GM19035 (cell line): ENCODE measurements around the gene SLC39A3.

Experiments
- ATAC-seq: cut with Tn5 transposase; IDR thresholded peaks from one replicate; pipeline ENCODE4 v1.9.1; 2021; ENCODE audit not compliant: unreplicated experiment

The SLC39A3 gene

DNA sequence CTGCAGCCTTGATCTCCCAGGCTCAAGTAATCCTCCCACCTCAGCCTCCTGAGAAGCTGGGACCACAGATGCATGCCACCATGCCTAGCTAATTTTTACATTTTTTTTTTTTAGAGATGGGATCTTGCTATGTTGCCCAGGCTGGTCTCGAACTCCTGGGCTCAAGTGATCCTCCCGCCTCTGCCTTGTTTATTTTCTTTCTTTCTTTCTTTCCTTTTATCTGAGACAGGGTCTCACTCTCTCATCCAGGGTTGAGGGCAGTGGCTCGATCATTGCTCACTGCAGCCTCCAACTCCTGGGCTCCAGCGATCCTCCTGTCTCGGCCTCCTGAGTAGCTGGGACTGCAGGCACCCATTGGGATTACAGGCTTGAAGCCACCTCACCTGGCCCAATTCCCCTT, 33.6 kb downstream of the SLC39A3 start:
- ATAC-seq, result no peak

DNA sequence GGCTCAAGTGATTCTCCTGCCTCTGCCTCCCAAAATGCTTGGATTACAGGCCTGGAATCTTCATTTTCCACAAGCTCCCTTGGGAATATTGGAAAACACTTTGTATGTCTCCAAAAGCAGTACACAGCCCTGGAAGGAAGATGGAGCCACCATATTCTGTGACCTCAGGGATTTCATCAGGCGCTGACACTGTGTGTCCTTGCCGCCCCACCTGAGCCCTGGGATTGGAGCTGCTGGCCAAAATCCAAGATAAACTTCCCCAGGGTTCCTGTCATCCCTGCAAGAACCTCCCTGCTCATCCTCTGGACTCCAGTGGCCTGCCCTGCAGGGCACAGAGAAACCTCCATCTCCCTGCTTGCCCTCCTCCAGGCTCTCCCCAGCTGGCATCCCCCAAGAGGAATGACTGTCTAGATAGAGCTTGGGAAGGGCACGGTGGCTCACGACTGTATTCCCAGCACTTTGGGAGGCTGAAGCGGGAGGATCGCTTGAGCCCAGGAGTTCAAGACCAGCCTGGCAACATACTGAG, 36.1 kb downstream of the SLC39A3 start:
- no peak for ATAC-seq

DNA sequence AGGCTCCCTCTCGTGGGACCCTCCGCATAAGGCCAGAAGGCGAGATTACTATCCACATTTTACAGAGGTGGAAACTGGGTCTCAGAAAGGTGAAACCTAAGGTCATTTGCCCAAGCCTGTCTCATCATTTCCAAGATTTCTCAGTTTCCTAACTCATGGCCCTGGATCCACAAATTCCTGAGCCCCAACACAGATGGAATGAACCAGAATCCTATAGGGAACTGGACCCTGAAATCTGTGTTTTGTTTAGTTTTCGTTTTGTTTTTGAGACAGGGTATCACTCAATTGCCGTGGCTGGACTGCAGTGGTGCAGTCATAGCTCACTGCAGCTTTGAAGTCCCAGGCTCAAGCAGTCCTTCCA, 36.8 kb downstream of the SLC39A3 start:
- no peak for ATAC-seq

DNA sequence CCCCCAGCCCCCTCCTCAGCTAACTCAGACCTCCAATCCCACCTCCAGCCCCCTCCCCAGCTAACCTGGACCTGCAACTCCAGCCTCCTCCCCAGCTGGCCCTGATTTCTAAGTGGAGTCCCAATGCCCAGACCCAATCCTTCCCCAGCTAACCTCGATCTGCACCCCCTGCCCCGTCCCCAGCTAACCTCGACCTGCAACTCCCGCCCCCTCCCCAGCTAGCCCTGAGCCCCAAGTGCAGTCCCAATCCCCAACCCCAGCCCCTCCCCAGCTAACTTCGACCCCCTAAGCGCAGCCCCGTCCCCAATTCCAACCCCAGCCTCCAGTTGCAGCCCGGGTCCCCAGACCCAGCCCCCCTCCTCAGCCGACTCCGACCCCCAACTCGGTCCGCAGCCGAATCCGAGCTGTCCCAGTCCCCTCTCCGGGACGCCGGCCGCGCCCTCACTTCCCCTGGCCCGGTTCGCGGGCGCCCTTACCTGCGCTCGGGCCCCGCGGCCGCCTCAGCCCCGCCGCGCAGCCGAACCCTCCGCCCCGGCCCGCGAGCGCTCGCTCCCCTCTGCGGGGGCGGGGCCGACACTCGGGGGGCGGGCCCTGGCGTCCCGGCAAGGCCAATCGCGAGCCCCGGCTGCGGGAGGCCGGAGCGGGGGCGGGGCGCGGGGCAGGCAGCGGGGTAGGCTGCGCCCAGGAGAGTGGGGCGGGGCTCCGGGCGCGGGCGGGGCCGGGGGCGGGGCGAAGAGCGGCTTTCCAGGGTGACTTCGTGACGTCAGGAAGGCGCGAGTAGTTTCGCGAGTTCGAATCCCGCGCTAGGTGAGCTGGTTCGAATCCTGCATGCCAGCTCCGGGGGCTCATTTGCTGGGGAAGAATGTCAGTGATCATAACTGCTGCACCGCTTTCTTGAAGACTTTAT, 37.4 kb downstream of the SLC39A3 start, which contains the start of gene GNG7:
Gene GNG7, minus strand, starts transcription at position 525 of the 907 bp plus-strand sequence. CDS start 182,006 bp downstream, outside the sequence.
- peak; percentile 55 for ATAC-seq

DNA sequence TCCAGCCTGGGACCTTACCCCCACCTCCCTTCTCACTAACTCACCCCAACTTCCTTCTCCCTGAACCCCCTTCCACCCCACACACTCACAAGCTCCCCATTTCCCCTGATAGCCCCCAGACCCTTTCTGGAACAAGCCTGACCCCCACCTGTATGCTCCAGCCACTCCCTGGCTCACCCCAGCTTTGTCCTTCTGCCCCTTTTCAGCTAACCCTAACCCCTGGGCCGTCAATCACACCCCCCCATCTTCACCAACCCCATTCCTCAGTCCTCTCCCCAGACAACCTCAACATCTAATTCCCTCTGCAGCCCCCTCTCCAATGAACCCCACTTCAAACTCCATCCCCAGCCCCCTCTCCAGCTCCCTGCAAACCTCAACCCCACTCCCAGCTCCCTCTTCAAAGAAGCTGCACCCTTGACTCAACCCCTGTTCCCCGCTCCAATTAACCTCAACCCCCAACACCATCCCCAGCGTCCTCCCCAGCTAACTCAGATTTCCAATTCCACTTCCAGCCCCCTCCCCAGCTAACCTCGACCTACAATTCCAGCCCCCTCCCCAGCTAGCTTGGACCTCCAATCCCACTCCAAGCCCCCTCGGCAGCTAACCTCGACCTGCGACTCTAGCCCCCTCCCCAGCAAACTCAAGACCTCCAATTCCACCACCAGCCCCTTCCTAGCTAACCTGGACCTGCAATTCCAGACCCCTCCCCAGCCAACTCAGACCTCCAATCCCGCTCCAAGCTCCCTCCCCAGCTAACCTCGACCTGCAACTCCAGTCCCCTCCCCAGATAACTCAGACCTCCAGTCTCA, 38.3 kb downstream of the SLC39A3 start:
- no peak for ATAC-seq

DNA sequence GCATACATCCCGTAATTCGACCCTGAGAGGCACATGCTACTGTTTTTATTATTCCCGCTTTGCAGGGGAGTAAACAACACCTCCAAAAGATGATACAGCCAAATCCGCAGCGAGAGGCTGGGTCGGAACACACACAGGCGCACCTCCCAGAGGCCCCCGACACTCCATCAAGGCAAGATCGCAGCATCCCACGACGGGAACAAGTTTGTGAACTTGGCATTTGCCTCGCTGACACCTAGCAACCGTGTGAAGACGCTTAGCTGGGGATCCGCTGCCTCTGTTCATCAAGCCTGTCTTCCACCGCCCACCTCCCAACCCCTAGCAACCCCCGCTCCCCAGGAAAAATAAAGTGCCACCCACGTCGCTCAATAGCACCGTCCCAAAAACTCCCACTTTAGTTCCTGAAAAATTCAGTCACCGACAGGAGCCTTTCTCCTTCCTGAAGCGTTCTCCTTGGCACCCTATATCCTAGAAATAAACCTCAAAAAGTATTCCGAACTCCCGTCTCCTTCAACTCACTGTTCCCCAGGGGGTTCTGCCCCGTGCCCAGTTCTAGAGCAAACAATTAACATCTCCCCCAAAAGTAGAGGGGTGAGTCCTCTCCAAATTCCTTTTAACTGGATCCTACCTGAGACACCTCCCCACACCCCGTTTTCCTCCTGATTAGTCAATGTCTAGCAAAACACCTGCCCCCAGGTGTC, 39.0 kb downstream of the SLC39A3 start:
- ATAC-seq, result no peak

DNA sequence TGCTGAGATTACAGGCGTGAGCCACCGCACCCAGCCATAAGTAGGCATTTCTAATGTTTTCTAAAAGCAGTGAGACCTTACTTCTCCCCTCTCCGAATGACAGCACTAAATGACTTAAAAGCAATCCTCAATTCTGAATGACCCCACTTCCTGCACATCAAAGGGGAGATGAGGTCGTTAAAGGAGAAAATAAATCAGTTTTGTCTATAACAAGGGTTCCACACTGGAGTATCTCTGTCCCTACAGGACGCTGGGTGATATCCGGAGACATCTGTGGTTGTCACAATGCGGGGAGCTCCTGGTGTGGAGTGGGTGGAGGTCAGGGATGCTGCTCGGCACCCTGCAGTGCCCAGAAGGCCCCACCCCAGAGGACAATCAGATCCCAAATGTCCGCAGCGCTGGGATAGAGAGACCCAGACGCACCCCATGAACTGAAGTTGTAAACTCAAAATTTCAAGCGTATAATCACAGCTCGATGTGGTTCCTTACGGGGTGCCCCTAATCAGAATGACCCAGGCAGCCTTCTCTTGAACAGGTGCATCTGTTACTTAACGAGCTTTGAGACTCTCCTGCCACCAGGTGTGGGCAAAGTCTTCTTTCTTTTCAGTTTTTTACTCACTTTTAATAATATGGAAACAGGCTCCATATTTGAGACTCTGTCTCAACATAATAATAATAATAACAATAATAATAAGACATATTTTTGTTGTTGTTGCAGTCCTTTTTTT, 40.2 kb downstream of the SLC39A3 start:
- no peak for ATAC-seq

DNA sequence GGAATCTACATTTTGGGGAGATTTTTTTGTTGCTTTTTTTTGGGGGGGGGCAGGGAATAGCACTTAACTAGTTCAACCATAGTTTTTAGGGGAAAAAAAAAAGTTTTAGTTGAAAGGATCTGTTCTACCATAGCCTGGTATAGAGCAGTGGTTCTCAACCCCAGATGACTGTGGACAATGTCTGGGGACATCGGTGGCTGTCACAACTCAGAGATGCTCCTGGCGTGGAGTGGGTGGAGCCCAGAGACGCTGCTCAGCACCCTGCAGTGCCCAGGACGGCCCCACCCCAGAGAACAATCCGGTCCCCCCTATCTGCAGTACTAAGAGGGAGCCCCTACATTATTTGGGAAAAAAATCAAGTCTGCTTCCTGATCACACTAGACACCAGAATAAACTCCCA, 45.6 kb downstream of the SLC39A3 start:
- no peak for ATAC-seq

DNA sequence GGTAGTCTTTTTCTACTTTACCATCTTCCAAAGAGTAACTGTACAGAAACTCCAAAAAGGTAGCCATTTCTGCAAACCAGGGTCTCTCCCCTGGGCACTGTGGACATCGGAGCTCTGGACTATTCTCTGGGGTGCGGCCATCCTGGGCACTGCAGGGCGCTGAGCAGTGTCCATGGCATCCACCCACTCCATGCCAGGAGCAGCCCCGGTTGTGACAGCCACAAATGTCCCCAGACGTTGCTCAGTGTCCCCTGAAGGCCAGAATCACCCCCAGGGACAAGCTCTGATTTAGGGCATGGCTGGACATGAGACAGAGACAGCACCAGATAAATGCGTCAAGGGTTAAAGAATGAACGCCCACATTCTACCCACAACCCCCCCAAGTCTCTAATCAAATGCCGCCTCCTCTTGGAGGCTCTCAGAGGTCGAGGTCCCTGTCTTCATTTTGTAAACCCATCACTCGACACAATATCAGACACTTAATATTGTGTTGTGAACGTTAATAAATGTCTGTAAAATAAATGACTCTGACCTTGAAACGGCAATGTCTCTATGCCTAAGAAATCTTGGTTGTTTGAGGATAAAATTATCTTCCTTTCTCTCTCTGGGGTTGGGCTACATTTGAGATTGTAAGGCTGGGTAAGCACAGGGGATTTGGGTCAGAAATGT, 46.2 kb downstream of the SLC39A3 start:
- no peak for ATAC-seq

DNA sequence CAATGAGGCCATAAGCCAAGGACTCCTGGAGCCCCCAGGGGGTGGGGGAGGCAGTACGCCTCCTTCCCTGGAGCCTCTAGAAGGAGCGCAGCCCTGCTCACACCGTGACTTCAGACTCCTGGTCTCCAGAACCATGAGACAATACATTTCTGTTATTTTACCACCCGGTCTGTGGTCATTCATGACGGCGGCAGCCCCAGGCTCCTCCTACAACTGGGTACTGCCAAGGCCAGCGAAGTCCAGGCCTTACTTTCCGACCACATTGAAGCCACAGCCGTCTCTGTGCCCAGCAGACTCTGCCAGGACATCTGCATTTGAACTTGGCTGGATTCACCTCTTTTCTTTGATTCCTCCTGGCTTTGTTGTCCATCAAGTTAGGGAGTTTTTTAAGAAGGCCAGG, 47.9 kb downstream of the SLC39A3 start:
- ATAC-seq, result no peak

DNA sequence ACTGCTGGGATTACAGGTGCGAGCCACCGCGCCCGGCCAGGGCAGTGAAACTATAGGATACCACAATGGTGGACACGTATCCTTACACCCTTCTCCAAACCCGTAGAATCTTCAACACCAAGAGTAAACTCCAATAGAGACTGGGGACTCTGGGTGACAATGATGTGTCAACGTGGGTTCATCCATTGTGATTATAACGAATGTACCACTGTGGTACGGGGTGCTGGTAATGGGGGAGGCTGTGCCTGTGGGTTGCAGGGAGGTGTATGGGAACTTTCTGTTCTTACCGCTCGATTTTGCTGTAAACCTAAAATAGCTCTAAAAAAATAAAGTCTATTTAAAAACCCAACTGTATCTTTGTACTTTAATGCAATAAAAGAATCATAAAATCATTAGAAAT, 49.0 kb downstream of the SLC39A3 start:
- ATAC-seq, result no peak

DNA sequence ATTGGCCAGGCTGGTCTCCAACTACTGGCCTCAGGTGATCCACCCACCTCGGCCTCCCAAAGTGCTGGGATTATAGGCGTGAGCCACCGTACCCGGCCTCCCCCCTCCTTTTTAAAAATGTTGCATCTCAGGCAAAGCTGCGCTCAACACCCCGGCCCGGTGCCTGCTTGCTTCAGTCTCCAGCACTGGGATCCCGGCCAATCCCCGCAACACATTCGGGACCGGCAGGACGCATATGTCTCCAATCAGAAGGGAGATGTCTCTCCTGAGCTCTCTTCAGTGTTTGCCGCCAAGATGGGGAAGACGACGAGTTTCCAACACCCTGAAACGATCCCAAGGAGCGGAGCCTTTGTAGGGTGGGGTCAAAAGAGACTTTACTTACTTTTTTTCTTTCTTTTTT, 53.5 kb downstream of the SLC39A3 start:
- no peak for ATAC-seq

DNA sequence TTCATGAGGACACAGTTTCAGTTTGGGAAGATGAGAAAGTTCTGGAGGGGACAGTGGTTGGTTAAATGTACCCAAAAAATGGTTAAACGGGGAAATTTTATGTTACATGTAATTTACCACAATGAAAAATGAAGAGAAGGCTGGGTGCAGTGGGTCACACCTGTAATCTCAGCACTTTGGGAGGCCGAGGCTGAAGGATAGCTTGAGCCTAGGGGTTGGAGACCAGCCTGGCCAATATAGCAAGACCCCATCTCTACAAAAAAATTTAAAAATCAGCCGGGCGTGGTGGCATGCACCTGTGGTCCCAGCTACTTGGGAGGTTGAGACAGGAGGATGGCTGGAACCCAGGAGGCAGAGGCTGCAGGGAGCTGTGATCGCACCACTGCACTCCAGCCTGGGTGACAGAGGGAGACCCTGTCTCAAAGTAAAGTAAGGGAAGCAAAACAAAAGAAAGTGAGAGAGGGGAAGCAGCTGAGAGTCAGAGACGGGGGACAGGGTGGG, 54.6 kb downstream of the SLC39A3 start:
- ATAC-seq, result no peak

DNA sequence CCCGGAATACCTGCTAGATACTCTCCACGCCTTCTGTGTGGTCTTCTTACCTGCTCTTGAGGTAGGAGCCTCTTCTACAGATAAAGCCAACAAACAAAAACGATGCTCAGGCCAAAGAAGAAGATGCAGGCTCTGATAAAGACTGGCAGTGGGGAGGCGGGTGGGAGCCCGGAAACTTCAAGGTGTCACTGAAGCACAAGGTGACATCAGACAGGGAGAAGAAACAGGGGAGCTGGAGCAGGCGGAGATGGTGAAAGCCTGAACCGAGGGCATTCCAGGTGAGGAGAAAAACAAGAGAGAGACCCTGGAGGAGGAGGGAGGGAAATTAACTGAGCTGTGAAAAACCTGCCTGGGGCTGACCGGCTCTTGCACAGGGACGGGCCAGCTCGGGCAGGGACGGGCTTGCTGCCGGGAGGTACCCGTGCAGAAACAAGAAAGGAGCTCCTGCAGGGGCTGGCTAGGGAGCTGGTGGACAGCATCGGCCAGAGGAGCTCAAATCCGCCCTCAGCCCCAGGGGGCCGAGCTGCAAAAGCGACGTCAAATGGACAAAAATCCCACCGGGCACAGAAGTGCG, 56.3 kb downstream of the SLC39A3 start:
- no peak for ATAC-seq
